Suprapubic skin (tissue), 4 donors: ENCODE measurements around the gene PMEL.

Experiments used
- CTCF ChIP-seq, 2 donors: fragments of 200-600 bp in 1 of 2; fragments of 450-650 bp in 1 of 2; sonication (generic) in 1 of 2; IDR thresholded peaks; one replicate each; pipeline ENCODE4 v1.5.1; 2016 to 2019; ENCODE audit warnings: antibody characterized with exemption in 2 of 2, mild to moderate bottlenecking in 1 of 2, moderate library complexity in 1 of 2
- POLR2A ChIP-seq, 2 donors: fragments of 450-650 bp; IDR thresholded peaks; one replicate each; pipeline ENCODE4 v1.6.1; 2017; ENCODE audit warnings: antibody characterized with exemption in 2 of 2, mild to moderate bottlenecking in 2 of 2, moderate library complexity in 2 of 2
- POLR2AphosphoS5 ChIP-seq, 3 donors: sonication (generic); formaldehyde crosslinking; IDR thresholded peaks; one replicate each; pipeline ENCODE4 v1.6.1; 2017; ENCODE audit warnings: antibody characterized with exemption in 3 of 3

GRCh38 chr12:56007564-56008559 is 42.0 kb upstream of the PMEL start:
- TF ChIP-seq CTCF (IDR thresholded peaks at IDR 0.05) (no peak), POLR2AphosphoS5 (IDR thresholded peaks at IDR 0.05) (no peak), POLR2A (IDR thresholded peaks at IDR 0.05) (no peak)
